NCI-H345 (cell line): ENCODE data around the gene ASTN2.
A peak's percentile ranks its signal among the peaks of the same experiment; 100 is the strongest.

Source experiments
- DNase-seq: peaks from one replicate; lab custom pipeline; 2025; lab: John Stamatoyannopoulos, UW

The ASTN2 gene

GRCh38 chr9:117014061-117014460 is 400.8 kb downstream of the ASTN2 start:
- no peak for DNase-seq

GRCh38 chr9:117013440-117013995 is 401.3 kb downstream of the ASTN2 start:
- DNase-seq = no peak

GRCh38 chr9:117010061-117010460 is 404.8 kb downstream of the ASTN2 start:
- DNase-seq = no peak

GRCh38 chr9:117008876-117009275 is 406.0 kb downstream of the ASTN2 start:
- DNase-seq = no peak

GRCh38 chr9:117008461-117008860 is 406.4 kb downstream of the ASTN2 start:
- DNase-seq = no peak

- DNase-seq = no peak
Measured at GRCh38 chr9:117002686-117003085, 412.2 kb downstream of the ASTN2 start.

- DNase-seq = peak; percentile 15
Measured at GRCh38 chr9:117000834-117001233, 414.0 kb downstream of the ASTN2 start.

GRCh38 chr9:117000196-117000723 is 414.6 kb downstream of the ASTN2 start:
- DNase-seq = peak; percentile 12

- no peak for DNase-seq
Measured at GRCh38 chr9:116998305-116998704, 416.6 kb downstream of the ASTN2 start.

GRCh38 chr9:116992865-116993264 is 422.0 kb downstream of the ASTN2 start:
- DNase-seq = no peak

GRCh38 chr9:116991051-116991450 is 423.8 kb downstream of the ASTN2 start:
- DNase-seq = no peak

- no peak for DNase-seq
Measured at GRCh38 chr9:116990592-116990991, 424.3 kb downstream of the ASTN2 start.

- no peak for DNase-seq
Measured at GRCh38 chr9:116987721-116988485, 427.0 kb downstream of the ASTN2 start.

- DNase-seq = no peak
Measured at GRCh38 chr9:116986015-116986414, 428.8 kb downstream of the ASTN2 start.

GRCh38 chr9:116985596-116985995 is 429.3 kb downstream of the ASTN2 start:
- no peak for DNase-seq

- no peak for DNase-seq
Measured at GRCh38 chr9:116984111-116984510, 430.7 kb downstream of the ASTN2 start.

- no peak for DNase-seq
Measured at GRCh38 chr9:116980582-116981120, 434.2 kb downstream of the ASTN2 start.

GRCh38 chr9:116979456-116979855 is 435.4 kb downstream of the ASTN2 start:
- DNase-seq = no peak

GRCh38 chr9:116978155-116978554 is 436.7 kb downstream of the ASTN2 start:
- DNase-seq = no peak

GRCh38 chr9:116975126-116975525 is 439.7 kb downstream of the ASTN2 start:
- no peak for DNase-seq

- DNase-seq = no peak
Measured at GRCh38 chr9:116966199-116966598, 448.7 kb downstream of the ASTN2 start.

- no peak for DNase-seq
Measured at GRCh38 chr9:116964258-116964657, 450.6 kb downstream of the ASTN2 start.

GRCh38 chr9:116959809-116960208 is 455.0 kb downstream of the ASTN2 start:
- no peak for DNase-seq
